Pancreas (tissue), 10 donors: Measurements from ENCODE around the gene GPR3. TPM values are rescaled to one million over a fixed set of nuclear protein-coding genes. Genes with fewer than 3 reads are reported as not detected.

Experiments used
- ATAC-seq, 4 donors: fragments of 200-7000 bp; cut with Tn5 transposase; one replicate each; pipeline versions ENCODE4 v1.8.0 to v1.9.1; 2020; ENCODE audit warnings: mild to moderate bottlenecking in 4 of 4, moderate library complexity in 4 of 4
- DNase-seq, 6 donors: peaks; one replicate each; pipeline ENCODE4 v3.0.0-alpha.2; 2020
- FAIRE-seq: peaks from 2 replicates; lab custom pipeline; 2012; peaks lifted over from hg19 to GRCh38; lab: Jason Lieb, UNC
- H3K27ac ChIP-seq, 4 donors: fragments of 200-600 bp; sonication (generic); 1 replicate in 3 of 4; 2 replicates in 1 of 4; pipeline versions ENCODE4 v1.5.0 to v1.8.0; 2020
- H3K27me3 ChIP-seq, 4 donors: fragments of 200-600 bp; one replicate each; pipeline ENCODE4 v1.8.0; 2021
- H3K36me3 ChIP-seq, 3 donors: fragments of 200-600 bp; sonication (generic) in 1 of 3; one replicate each; pipeline versions ENCODE4 v1.5.0 to v1.8.0; 2020 to 2021
- H3K4me1 ChIP-seq, 3 donors: fragments of 200-600 bp; one replicate each; pipeline ENCODE4 v1.8.0; 2021
- H3K4me3 ChIP-seq, 4 donors: fragments of 200-600 bp; sonication (generic) in 2 of 4; one replicate each; pipeline versions ENCODE4 v1.5.0 to v1.8.0; 2020 to 2021
- H3K9me3 ChIP-seq, 4 donors: fragments of 200-600 bp; one replicate each; pipeline ENCODE4 v1.8.0; 2021
- CTCF ChIP-seq, 4 donors: fragments of 200-600 bp; sonication (generic) in 3 of 4; IDR thresholded peaks; one replicate each; pipeline versions ENCODE4 v1.5.0 to v1.8.0; 2021; ENCODE audit warnings: antibody characterized with exemption in 4 of 4
- WGBS, 2 donors: extraction: QIAGEN DNeasy Blood & Tissue Kit; methylation state at CpG; one replicate each; pipeline ENCODE4 v1.1.7; 2013; 5-methylcytosine and 5-hydroxymethylcytosine counted together
- intact Hi-C, 3 donors: fragments of 100-400 bp; cut with DNase I; formaldehyde crosslinking; loops; one replicate each; pipeline versions ENCODE4 v1.11.1 to v1.14.2; 2022
- polyA plus RNA-seq, 2 donors: library from polyadenylated mRNA; stranded (reverse); fragments of 200-250 nt; gene quantifications; one replicate each; pipeline ENCODE4 v1.2.3, GENCODE V29; 2013
- total RNA-seq, 6 donors: library from RNA; stranded (reverse); fragmentation: NEBNext Ultra II Directional in 4 of 6; extraction: Animal tissue kit (Norgen Biotek cat#: 25700) in 4 of 6; gene quantifications; one replicate each; pipeline versions ENCODE4 v1.2.1 to v1.2.4, GENCODE V29; 2021 to 2023
- donor health status: healthy with polysubstance abuse.
- donor health status: DM: no; HTN: no; CAD: no; lungs with moderate emphysema.
- donor health status: DM: no; HTN: no; CAD: no.
- donor health status: control.
- donor health status: control.
- donor health status: Bipolar disorder and iron deficiency.
- donor health status: DM: yes; HTN: yes; CAD: no.
- donor health status: DM: no; HTN: no; CAD: no.
- donor health status: DM: no; HTN: no; CAD: no.
- donor health status: DM: yes; HTN: yes; CAD: no.

The GPR3 gene
- total and polyA plus RNA-seq, 8 donors, result 0.09 to 0.52 (median 0.28) TPM; not detected in 3

DNA sequence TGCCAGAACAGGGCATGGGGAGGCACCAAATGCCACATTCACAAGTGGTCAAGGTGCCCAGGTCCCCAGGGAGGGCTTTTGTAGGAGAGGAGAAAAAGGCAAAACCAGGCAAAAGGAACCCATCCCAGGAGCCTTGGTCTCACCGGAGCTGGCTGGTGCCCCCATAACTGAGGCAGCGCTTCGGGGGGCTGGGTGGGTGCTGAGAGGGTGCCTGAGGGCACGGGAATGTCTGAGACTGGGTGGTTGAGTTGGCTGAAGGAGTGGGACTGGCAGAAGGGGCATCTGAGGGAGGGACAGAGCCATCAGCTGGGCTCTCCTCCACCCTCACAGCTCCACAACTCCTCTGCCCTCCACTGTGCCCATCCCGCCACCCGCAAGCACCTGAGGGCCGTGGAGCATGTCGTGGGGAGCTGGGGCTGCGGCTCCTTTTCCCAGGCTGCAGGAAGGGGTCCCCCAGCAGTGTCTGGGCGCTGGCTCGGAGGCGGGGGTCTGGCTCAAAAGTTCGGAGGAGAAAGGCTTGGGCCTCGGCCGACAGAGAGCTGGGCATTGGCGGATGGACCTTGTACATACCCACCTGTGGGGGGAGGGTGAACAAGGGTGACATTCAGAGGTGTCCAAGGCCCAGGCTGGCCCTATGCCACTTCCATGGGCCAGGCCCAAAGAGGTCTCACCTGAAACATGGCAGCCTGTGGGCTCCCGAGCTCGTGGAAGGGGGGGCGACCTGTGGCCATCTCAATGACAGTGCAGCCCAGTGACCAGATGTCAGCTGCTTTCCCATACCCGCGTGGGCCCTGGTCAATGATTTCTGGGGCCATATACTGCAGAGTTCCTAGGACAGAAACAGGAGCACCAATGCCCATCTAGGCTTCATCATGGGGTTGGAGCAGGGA is 34.1 kb upstream of the GPR3 start:
- no peak for TF ChIP-seq CTCF (IDR thresholded peaks at IDR 0.05)
- H3K27me3 ChIP-seq, result no peaks in the 10 kb centered on the region
- FAIRE-seq (no peak), ATAC-seq (no peak), DNase-seq (peak in 2 of 6 donors; percentile 46 to 75)
- H3K9me3 ChIP-seq, result no peaks in the 10 kb centered on the region
- H3K4me1 ChIP-seq, result peaks cover 0 to 4% (median 0%) of the 10 kb centered on the region in 3 donors
- H3K4me3 ChIP-seq, result no peak overlapping the region
- no peak overlapping the region for H3K27ac ChIP-seq
- intact Hi-C loops, result loop anchor here in 1 of 3 donors (5.0 kb wide), 1 partner anchor 34 kb away; the partner anchor contains the start of gene GPR3
- WGBS, 2 donors, result 79 to 81% methylated on average over 21 of the region's 21 CpGs
- no peaks in the 10 kb centered on the region for H3K36me3 ChIP-seq

DNA sequence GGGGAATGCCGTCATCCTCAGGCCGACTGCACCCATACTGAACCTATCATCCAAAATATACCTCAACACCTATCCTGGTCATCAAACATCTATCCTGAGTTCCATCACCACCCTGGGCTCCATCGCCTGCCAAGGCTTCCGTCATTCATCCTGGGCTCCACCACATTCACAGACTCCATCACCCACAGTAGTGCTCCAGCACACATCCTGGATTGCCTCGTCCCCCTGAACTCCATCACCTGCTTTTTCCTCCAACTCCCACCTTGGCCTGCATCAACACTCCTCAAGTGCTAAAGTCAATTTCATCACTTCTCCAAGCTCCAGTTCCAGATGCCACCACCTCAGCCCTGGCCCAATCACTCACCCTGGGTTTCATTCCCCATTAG is 33.5 kb upstream of the GPR3 start:
- intact Hi-C loops, result loop anchor here in 1 of 3 donors (5.0 kb wide), 1 partner anchor 33 kb away; the partner anchor contains the start of gene GPR3
- DNase-seq (peak in 1 of 6 donors; percentile 10), FAIRE-seq (no peak), ATAC-seq (no peak)
- WGBS, 2 donors, result 94 to 95% methylated on average over 5 of the region's 5 CpGs
- Histone ChIP-seq H3K4me3 (no peak overlapping the region), H3K9me3 (no peaks in the 10 kb centered on the region), H3K27ac (no peak overlapping the region), H3K27me3 (no peaks in the 10 kb centered on the region), H3K4me1 (peaks cover 0 to 4% (median 0%) of the 10 kb centered on the region in 3 donors), H3K36me3 (no peaks in the 10 kb centered on the region)
- no peak for TF ChIP-seq CTCF (IDR thresholded peaks at IDR 0.05)

GRCh38 chr1:27359822-27360158 is 32.6 kb upstream of the GPR3 start:
- DNase-seq (peak in 2 of 6 donors; percentile 20 to 30), FAIRE-seq (no peak), ATAC-seq (no peak)
- peak overlapping the region in 1 of 4 donors; percentile 40 for H3K4me3 ChIP-seq
- peaks cover 0 to 4% (median 2%) of the 10 kb centered on the region in 3 donors for H3K4me1 ChIP-seq
- 55 to 59% methylated on average over 9 of the region's 9 CpGs for WGBS, 2 donors
- no peak overlapping the region for H3K27ac ChIP-seq
- no peak for TF ChIP-seq CTCF (IDR thresholded peaks at IDR 0.05)
- no peaks in the 10 kb centered on the region for H3K36me3 ChIP-seq
- intact Hi-C loops, result loop anchor here in 1 of 3 donors (5.0 kb wide), 1 partner anchor 33 kb away; the partner anchor contains the start of gene GPR3
- no peaks in the 10 kb centered on the region for H3K27me3 ChIP-seq
- H3K9me3 ChIP-seq, result no peaks in the 10 kb centered on the region

GRCh38 chr1:27360159-27361043 is 32.0 kb upstream of the GPR3 start:
- 29 to 35% methylated on average over 59 to 71 of the region's 71 CpGs for WGBS, 2 donors
- intact Hi-C loops, result no loop called here
- Histone ChIP-seq H3K27ac (no peak overlapping the region), H3K36me3 (no peaks in the 10 kb centered on the region), H3K27me3 (no peaks in the 10 kb centered on the region), H3K4me3 (peak overlapping the region in 3 of 4 donors; percentile 20 to 40 (median 33)), H3K9me3 (no peaks in the 10 kb centered on the region), H3K4me1 (peaks cover 0 to 5% (median 4%) of the 10 kb centered on the region in 3 donors)
- no peak for TF ChIP-seq CTCF (IDR thresholded peaks at IDR 0.05)
- peak in 3 of 6 donors; percentile 67 to 82 (median 73) for DNase-seq
- FAIRE-seq, result no peak
- peak in 1 of 4 donors; percentile 24 for ATAC-seq
